SKM-1 (cell line): Measurements from ENCODE around the gene ACOXL.

Source experiments
- DNase-seq: peaks from one replicate; lab custom pipeline; 2025; ENCODE audit not compliant: unreplicated experiment; lab: John Stamatoyannopoulos, UW

The ACOXL gene

GRCh38 chr2:111154758-111155157 lies 422.4 kb downstream of the ACOXL start:
- no peak for DNase-seq

GRCh38 chr2:111155610-111156009 lies 423.2 kb downstream of the ACOXL start:
- no peak for DNase-seq

- no peak for DNase-seq
Observed at GRCh38 chr2:111156529-111156928, 424.2 kb downstream of the ACOXL start.

- DNase-seq, result no peak
Observed at GRCh38 chr2:111157071-111157661, 424.8 kb downstream of the ACOXL start.

GRCh38 chr2:111157798-111158197 lies 425.4 kb downstream of the ACOXL start:
- no peak for DNase-seq

GRCh38 chr2:111159641-111160040 lies 427.3 kb downstream of the ACOXL start:
- DNase-seq, result no peak

GRCh38 chr2:111160758-111161157 lies 428.4 kb downstream of the ACOXL start:
- no peak for DNase-seq

GRCh38 chr2:111161971-111162370 lies 429.6 kb downstream of the ACOXL start:
- no peak for DNase-seq

- DNase-seq, result no peak
Observed at GRCh38 chr2:111162718-111163331, 430.5 kb downstream of the ACOXL start.

GRCh38 chr2:111164078-111164477 lies 431.7 kb downstream of the ACOXL start:
- DNase-seq, result no peak

- DNase-seq, result no peak
Observed at GRCh38 chr2:111165084-111165483, 432.7 kb downstream of the ACOXL start.

- DNase-seq, result no peak
Observed at GRCh38 chr2:111166115-111166514, 433.7 kb downstream of the ACOXL start.

GRCh38 chr2:111167076-111167862 lies 434.9 kb downstream of the ACOXL start:
- no peak for DNase-seq

GRCh38 chr2:111167863-111168162 lies 435.4 kb downstream of the ACOXL start:
- no peak for DNase-seq
